K562 (cell line): ENCODE data around the gene PPP1R9A. TPM values are rescaled to one million over a fixed set of nuclear protein-coding genes. Genes with fewer than 3 reads are reported as not detected.

ENCODE experiments used
- ATAC-seq: fragments of 200-7000 bp; cut with Tn5 transposase; 3 replicates; pipeline ENCODE4 v1.9.1; 2020; ENCODE audit warnings: moderate library complexity
- BruUV-seq: library from RNA; stranded (reverse); fragments of 400-500 nt; replicated peaks from 2 replicates; lab custom pipeline; 2021; lab: Mats Ljungman, UMichigan
- CTCF ChIA-PET: fragments of 300-600 bp; formaldehyde crosslinking; extraction: SDS; loops from one replicate; lab custom pipeline; 2021; ENCODE audit warnings: low intra/inter-chr PET ratio; lab: Yijun Ruan, JAX
- POLR2A ChIA-PET: fragments of 300-600, 350-650 bp; sonication (Branson Sonifier 250); formaldehyde crosslinking; extraction: SDS; loops from one replicate; lab custom pipeline; 2021; ENCODE audit warnings: antibody characterized with exemption, inconsistent platforms; lab: Yijun Ruan, JAX
- DNase-seq, 4 experiments: peaks; one replicate each; pipeline versions ENCODE4 v3.0.0 to v3.0.0-alpha.2; 2011 to 2018; ENCODE audit warnings: low spot score in 3 of 4, mixed read lengths in 3 of 4; ENCODE audit errors: extremely low read depth in 1 of 4
- FAIRE-seq: peaks from 2 replicates; lab custom pipeline; 2011; peaks lifted over from hg19 to GRCh38; lab: Jason Lieb, UNC
- H2AFZ ChIP-seq: 2 replicates; pipeline ENCODE4 v1.6.0; 2011; ENCODE audit warnings: low read depth, low read length, control low read depth, inconsistent platforms
- H3K27ac ChIP-seq: fragments of 200-600 bp; 3 replicates; pipeline ENCODE4 v1.8.0; 2011; ENCODE audit warnings: low read depth, mild to moderate bottlenecking, control low read depth, inconsistent platforms, low read length, moderate library complexity, mixed read lengths; ENCODE audit errors: extremely low read depth
- H3K27me3 ChIP-seq, 2 experiments: fragments of 300-600 bp in 1 of 2; 2 replicates in 1 of 2; 3 replicates in 1 of 2; pipeline versions ENCODE4 v1.6.0 to v1.8.0; 2011; ENCODE audit warnings: inconsistent platforms in 2 of 2, low read length in 2 of 2, mild to moderate bottlenecking in 1 of 2, mixed read lengths in 1 of 2, moderate library complexity in 1 of 2; ENCODE audit not compliant: control insufficient read depth in 2 of 2, insufficient read depth in 2 of 2
- H3K36me3 ChIP-seq: fragments of 300-600 bp; 3 replicates; pipeline ENCODE4 v1.8.0; 2011; ENCODE audit warnings: mild to moderate bottlenecking, low read length, inconsistent platforms; ENCODE audit not compliant: control insufficient read depth, insufficient read depth
- H3K4me1 ChIP-seq, 2 experiments: fragments of 200-600 bp in 1 of 2; replicated peaks in 1 of 2; 2 replicates in 1 of 2; 3 replicates in 1 of 2; pipeline versions ENCODE4 v1.5.1 to v1.8.0; 2011; ENCODE audit warnings: inconsistent platforms in 2 of 2, low read length in 2 of 2, mild to moderate bottlenecking in 1 of 2, mixed read lengths in 1 of 2, moderate library complexity in 1 of 2; ENCODE audit not compliant: control insufficient read depth in 2 of 2, insufficient read depth in 2 of 2
- H3K4me2 ChIP-seq: 2 replicates; pipeline ENCODE4 v1.6.1; 2011; ENCODE audit warnings: low read length, control low read depth, inconsistent platforms, mixed read lengths; ENCODE audit not compliant: insufficient read depth
- H3K4me3 ChIP-seq: fragments of 200-600 bp; sonication (generic), shearing (Covaris generic); 2 replicates; pipeline ENCODE4 v1.5.1; 2016; ENCODE audit warnings: control low read depth, inconsistent platforms
- H3K79me2 ChIP-seq: fragments of 200-600 bp; 3 replicates; pipeline ENCODE4 v1.8.0; 2011; ENCODE audit warnings: low read length, inconsistent platforms; ENCODE audit not compliant: control insufficient read depth, insufficient read depth
- H3K9ac ChIP-seq, 2 experiments: 2 replicates each; pipeline versions ENCODE4 v1.6.0 to v1.6.1; 2011; ENCODE audit warnings: low read depth in 2 of 2, low read length in 2 of 2, control low read depth in 1 of 2, inconsistent platforms in 1 of 2, mild to moderate bottlenecking in 1 of 2, mixed read lengths in 1 of 2; ENCODE audit not compliant: insufficient read depth in 1 of 2
- H3K9me1 ChIP-seq: one replicate; pipeline ENCODE4 v1.6.0; 2011; ENCODE audit warnings: inconsistent platforms, mild to moderate bottlenecking, low read length, moderate library complexity; ENCODE audit not compliant: control insufficient read depth, insufficient read depth
- H3K9me3 ChIP-seq: replicated peaks from 2 replicates; pipeline ENCODE4 v1.5.1; 2011; ENCODE audit warnings: low read depth, low read length, inconsistent platforms; ENCODE audit not compliant: control insufficient read depth, insufficient read depth
- H4K20me1 ChIP-seq: replicated peaks from 2 replicates; pipeline ENCODE4 v1.6.1; 2011; ENCODE audit warnings: low read length, inconsistent platforms, mixed read lengths; ENCODE audit not compliant: control insufficient read depth, insufficient read depth
- CHCHD3 ChIP-seq: fragments of 250-450 bp; sonication (Bioruptor Pico); IDR thresholded peaks from 2 replicates; pipeline ENCODE4 v2.1.2; 2022; ENCODE audit warnings: mild to moderate bottlenecking
- NR2C1 ChIP-seq, 2 experiments: fragments of 450-650 bp; IDR thresholded peaks; 2 replicates each; pipeline ENCODE4 v1.6.1; 2017; ENCODE audit warnings: mild to moderate bottlenecking in 2 of 2, antibody characterized with exemption in 1 of 2, inconsistent platforms in 1 of 2, missing compliant biosample characterization in 1 of 2, missing genetic modification characterization in 1 of 2
- RFX1 ChIP-seq: fragments of 450-650 bp; IDR thresholded peaks from 2 replicates; pipeline ENCODE4 v1.6.1; 2016; ENCODE audit warnings: mild to moderate bottlenecking, moderate library complexity
- ZNF165 ChIP-seq: fragments of 250-450 bp; sonication (Bioruptor Pico); IDR thresholded peaks from 2 replicates; pipeline ENCODE4 v1.4.0; 2020; ENCODE audit warnings: borderline replicate concordance
- ZNF282 ChIP-seq: sonication (generic); formaldehyde crosslinking; IDR thresholded peaks from 2 replicates; pipeline ENCODE4 v1.8.1; 2023; ENCODE audit warnings: missing genetic modification reagents
- WGBS: fragments of 100-300 bp; shearing (Covaris generic); methylation state at CpG from one replicate; pipeline ENCODE4 v1.1.6; 2016; ENCODE audit warnings: low coverage, mixed read lengths; ENCODE audit not compliant: insufficient coverage; ENCODE audit errors: missing lambda C conversion rate; 5-methylcytosine and 5-hydroxymethylcytosine counted together
- in situ Hi-C: fragments of 300-500 bp; cut with MboI; formaldehyde crosslinking; loops from 4 replicates; pipeline ENCODE4 v1.15.0; 2018; ENCODE audit warnings: inconsistent platforms, mixed read lengths
- intact Hi-C: fragments of 100-400 bp; cut with micrococcal nuclease; formaldehyde crosslinking; loops from 2 replicates; pipeline ENCODE4 v1.14.2; 2022
- polyA plus RNA-seq, 8 experiments: library from polyadenylated mRNA; depleted of rRNA in 4 of 8; stranded (reverse) in 5 of 8; unstranded in 3 of 8; fragments of >200 nt; fragmentation: Nextera tagmentation in 2 of 8; fragmentation: Illumina TruSeq in 1 of 8; extraction: Ambion mirVana in 2 of 8; extraction: Trizol in 1 of 8; gene quantifications; 2 replicates each; pipeline versions ENCODE4 v1.2.1 to v1.2.3, GENCODE V29; 2011 to 2014; ENCODE audit warnings: inconsistent platforms in 1 of 8, missing spikeins in 1 of 8
- total RNA-seq, 7 experiments: library from RNA; depleted of rRNA in 6 of 7; stranded (reverse); fragments of >200 nt in 6 of 7; fragmentation: Illumina TruSeq in 2 of 7; extraction: Trizol in 2 of 7; gene quantifications; 2 replicates each; pipeline versions ENCODE4 v1.2.1 to v1.2.3, GENCODE V29; 2011 to 2021; ENCODE audit warnings: low replicate concordance in 1 of 7
- TF ChIP-seq, protein P1 (sequence below): fragments of 250-450 bp; sonication (Bioruptor Pico); IDR thresholded peaks from 2 replicates; pipeline ENCODE4 v1.8.0; 2021; ENCODE audit warnings: mild to moderate bottlenecking, moderate library complexity
- TF ChIP-seq, protein P2 (sequence below): sonication (generic); formaldehyde crosslinking; IDR thresholded peaks from 2 replicates; pipeline ENCODE4 v1.8.1; 2023; ENCODE audit warnings: missing genetic modification reagents, mild to moderate bottlenecking, borderline replicate concordance

Gene PPP1R9A
- total and polyA plus RNA-seq, 9 of the 15 experiments (the other 6 are each of a cell fraction or from before 2014, with no cell fraction given) = 0.24 TPM; not detected in 8

DNA sequence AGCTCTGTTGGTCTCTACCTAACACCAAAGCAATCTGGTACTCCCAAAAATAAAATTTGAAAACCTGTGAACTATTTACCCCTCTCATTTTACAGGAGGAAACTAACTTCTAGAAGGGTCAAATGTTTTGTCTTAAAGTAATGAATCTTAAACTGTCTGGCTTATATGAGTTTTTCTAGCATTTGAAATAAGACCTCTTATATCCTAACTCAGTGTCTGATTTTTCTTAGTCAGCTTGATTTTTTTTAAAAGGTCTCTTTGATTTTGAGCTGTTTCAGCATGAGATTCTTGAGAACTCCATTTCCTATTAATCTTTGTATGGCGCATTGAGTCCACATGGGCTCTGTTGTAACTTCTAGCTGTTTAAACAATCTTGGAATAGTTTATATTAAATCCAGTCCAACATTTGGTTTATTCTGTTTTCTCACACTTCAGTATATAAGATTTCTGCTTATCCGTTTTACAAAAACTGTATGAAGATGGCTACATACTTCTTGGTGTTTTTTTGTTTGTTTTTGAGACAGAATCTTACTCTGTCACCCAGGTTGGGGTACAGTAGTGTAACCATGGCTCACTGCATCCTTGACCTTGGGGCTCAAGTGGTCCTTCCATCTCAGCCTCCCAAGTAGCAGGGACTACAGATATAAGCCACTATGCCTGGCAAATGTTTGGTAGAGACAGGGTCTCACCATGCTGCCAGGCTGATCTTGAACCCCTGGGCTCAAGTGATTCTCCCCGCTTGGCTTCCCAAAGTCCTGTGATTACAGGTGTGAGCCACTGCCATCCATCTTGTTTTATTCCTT, 91.1 kb downstream of the PPP1R9A start:
- H3K9me3 ChIP-seq = no peaks in the 10 kb centered on the region
- no peak for ATAC-seq
- no TSS peak for BruUV-seq
- H3K9me1 ChIP-seq = no peaks in the 10 kb centered on the region
- 2% methylated on average over 3 of the region's 3 CpGs for WGBS
- no peaks in the 10 kb centered on the region for H3K27me3 ChIP-seq
- H3K9ac ChIP-seq = no peak overlapping the region
- H3K27ac ChIP-seq = no peak overlapping the region
- intact Hi-C loops = no loop called here
- ChIA-PET POLR2A (no interaction called here), CTCF (no interaction called here)
- no peak for FAIRE-seq
- in situ Hi-C loops = no loop called here
- no peak overlapping the region for H3K4me3 ChIP-seq
- no peaks in the 10 kb centered on the region for H4K20me1 ChIP-seq
- H3K4me2 ChIP-seq = no peak overlapping the region
- no peak overlapping the region for H2AFZ ChIP-seq
- H3K4me1 ChIP-seq = no peaks in the 10 kb centered on the region
- TF ChIP-seq NR2C1 (IDR thresholded peaks at IDR 0.05) (no peak), NR2C1 (tag; IDR thresholded peaks at IDR 0.05) (no peak), CHCHD3 (CRISPR knock-in tag) (no peak), RFX1 (no peak), ZNF165 (no peak), ZNF282 (CRISPR knock-in tag) (no peak)
- TF ChIP-seq, protein P1, sequence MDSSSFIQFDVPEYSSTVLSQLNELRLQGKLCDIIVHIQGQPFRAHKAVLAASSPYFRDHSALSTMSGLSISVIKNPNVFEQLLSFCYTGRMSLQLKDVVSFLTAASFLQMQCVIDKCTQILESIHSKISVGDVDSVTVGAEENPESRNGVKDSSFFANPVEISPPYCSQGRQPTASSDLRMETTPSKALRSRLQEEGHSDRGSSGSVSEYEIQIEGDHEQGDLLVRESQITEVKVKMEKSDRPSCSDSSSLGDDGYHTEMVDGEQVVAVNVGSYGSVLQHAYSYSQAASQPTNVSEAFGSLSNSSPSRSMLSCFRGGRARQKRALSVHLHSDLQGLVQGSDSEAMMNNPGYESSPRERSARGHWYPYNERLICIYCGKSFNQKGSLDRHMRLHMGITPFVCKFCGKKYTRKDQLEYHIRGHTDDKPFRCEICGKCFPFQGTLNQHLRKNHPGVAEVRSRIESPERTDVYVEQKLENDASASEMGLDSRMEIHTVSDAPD = no peak
- TF ChIP-seq, protein P2, sequence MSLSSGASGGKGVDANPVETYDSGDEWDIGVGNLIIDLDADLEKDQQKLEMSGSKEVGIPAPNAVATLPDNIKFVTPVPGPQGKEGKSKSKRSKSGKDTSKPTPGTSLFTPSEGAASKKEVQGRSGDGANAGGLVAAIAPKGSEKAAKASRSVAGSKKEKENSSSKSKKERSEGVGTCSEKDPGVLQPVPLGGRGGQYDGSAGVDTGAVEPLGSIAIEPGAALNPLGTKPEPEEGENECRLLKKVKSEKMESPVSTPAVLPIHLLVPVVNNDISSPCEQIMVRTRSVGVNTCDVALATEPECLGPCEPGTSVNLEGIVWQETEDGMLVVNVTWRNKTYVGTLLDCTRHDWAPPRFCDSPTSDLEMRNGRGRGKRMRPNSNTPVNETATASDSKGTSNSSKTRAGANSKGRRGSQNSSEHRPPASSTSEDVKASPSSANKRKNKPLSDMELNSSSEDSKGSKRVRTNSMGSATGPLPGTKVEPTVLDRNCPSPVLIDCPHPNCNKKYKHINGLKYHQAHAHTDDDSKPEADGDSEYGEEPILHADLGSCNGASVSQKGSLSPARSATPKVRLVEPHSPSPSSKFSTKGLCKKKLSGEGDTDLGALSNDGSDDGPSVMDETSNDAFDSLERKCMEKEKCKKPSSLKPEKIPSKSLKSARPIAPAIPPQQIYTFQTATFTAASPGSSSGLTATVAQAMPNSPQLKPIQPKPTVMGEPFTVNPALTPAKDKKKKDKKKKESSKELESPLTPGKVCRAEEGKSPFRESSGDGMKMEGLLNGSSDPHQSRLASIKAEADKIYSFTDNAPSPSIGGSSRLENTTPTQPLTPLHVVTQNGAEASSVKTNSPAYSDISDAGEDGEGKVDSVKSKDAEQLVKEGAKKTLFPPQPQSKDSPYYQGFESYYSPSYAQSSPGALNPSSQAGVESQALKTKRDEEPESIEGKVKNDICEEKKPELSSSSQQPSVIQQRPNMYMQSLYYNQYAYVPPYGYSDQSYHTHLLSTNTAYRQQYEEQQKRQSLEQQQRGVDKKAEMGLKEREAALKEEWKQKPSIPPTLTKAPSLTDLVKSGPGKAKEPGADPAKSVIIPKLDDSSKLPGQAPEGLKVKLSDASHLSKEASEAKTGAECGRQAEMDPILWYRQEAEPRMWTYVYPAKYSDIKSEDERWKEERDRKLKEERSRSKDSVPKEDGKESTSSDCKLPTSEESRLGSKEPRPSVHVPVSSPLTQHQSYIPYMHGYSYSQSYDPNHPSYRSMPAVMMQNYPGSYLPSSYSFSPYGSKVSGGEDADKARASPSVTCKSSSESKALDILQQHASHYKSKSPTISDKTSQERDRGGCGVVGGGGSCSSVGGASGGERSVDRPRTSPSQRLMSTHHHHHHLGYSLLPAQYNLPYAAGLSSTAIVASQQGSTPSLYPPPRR (CRISPR knock-in tag) = no peak
- DNase-seq = no peak
- no peaks in the 10 kb centered on the region for H3K36me3 ChIP-seq
- no peaks in the 10 kb centered on the region for H3K79me2 ChIP-seq
